NB4 (cell line): ENCODE results near the gene KCNG4.

Experiments
- CTCF ChIP-seq: IDR thresholded peaks from one replicate; pipeline ENCODE4 v1.5.1; 2012; ENCODE audit warnings: low read depth, low read length
- MAX ChIP-seq: IDR thresholded peaks from 2 replicates; pipeline ENCODE4 v1.6.1; 2011; ENCODE audit warnings: low read depth, low read length
- POLR2A ChIP-seq: IDR thresholded peaks from 2 replicates; pipeline ENCODE4 v1.6.1; 2011; ENCODE audit warnings: mild to moderate bottlenecking; ENCODE audit not compliant: insufficient read length; ENCODE audit errors: extremely low read depth

- TF ChIP-seq CTCF, result no peak
- TF ChIP-seq POLR2A, result no peak
- TF ChIP-seq MAX, result no peak
Measured at GRCh38 chr16:84199097-84199496, 40.7 kb downstream of the KCNG4 start.
